GM12865 (cell line): ENCODE results near the gene CNOT6L.

ENCODE experiments used
- DNase-seq: peaks from one replicate; pipeline ENCODE4 v3.0.0; 2010; ENCODE audit warnings: low read depth
- H3K4me3 ChIP-seq: 2 replicates; pipeline ENCODE4 v1.5.1; 2011; ENCODE audit warnings: mild to moderate bottlenecking, low read depth, low read length, control low read depth
- CTCF ChIP-seq: IDR thresholded peaks from 2 replicates; pipeline ENCODE4 v1.5.1; 2011; ENCODE audit warnings: low read length, control low read depth, low read depth, inconsistent platforms; ENCODE audit not compliant: insufficient read depth; ENCODE audit errors: missing control alignments

CNOT6L gene

GRCh38 chr4:77703666-77704065, 115.5 kb downstream of the CNOT6L start:
- TF ChIP-seq CTCF: no peak
- no peak for DNase-seq
- H3K4me3 ChIP-seq: no peak overlapping the region

- DNase-seq: no peak
- no peak for TF ChIP-seq CTCF
Measured at GRCh38 chr4:77701121-77701520, 118.0 kb downstream of the CNOT6L start.

GRCh38 chr4:77699731-77700210, 119.4 kb downstream of the CNOT6L start:
- no peak overlapping the region for H3K4me3 ChIP-seq
- no peak for TF ChIP-seq CTCF
- DNase-seq: no peak

More at GRCh38 chr4:77701121-77701520, 118.0 kb downstream of the CNOT6L start:
- H3K4me3 ChIP-seq: no peak overlapping the region

- no peak overlapping the region for H3K4me3 ChIP-seq
- peak; percentile 9 for TF ChIP-seq CTCF
- DNase-seq: peak; percentile 14
Measured at GRCh38 chr4:77697860-77698590, 121.1 kb downstream of the CNOT6L start.

GRCh38 chr4:77695774-77696173, 123.4 kb downstream of the CNOT6L start:
- TF ChIP-seq CTCF: no peak
- DNase-seq: no peak

GRCh38 chr4:77692847-77693432, 126.2 kb downstream of the CNOT6L start:
- no peak for DNase-seq
- no peak overlapping the region for H3K4me3 ChIP-seq
- no peak for TF ChIP-seq CTCF

More at GRCh38 chr4:77695774-77696173, 123.4 kb downstream of the CNOT6L start:
- no peak overlapping the region for H3K4me3 ChIP-seq
